Measurements from ENCODE around the gene ERC2.

The ERC2 gene

DNA sequence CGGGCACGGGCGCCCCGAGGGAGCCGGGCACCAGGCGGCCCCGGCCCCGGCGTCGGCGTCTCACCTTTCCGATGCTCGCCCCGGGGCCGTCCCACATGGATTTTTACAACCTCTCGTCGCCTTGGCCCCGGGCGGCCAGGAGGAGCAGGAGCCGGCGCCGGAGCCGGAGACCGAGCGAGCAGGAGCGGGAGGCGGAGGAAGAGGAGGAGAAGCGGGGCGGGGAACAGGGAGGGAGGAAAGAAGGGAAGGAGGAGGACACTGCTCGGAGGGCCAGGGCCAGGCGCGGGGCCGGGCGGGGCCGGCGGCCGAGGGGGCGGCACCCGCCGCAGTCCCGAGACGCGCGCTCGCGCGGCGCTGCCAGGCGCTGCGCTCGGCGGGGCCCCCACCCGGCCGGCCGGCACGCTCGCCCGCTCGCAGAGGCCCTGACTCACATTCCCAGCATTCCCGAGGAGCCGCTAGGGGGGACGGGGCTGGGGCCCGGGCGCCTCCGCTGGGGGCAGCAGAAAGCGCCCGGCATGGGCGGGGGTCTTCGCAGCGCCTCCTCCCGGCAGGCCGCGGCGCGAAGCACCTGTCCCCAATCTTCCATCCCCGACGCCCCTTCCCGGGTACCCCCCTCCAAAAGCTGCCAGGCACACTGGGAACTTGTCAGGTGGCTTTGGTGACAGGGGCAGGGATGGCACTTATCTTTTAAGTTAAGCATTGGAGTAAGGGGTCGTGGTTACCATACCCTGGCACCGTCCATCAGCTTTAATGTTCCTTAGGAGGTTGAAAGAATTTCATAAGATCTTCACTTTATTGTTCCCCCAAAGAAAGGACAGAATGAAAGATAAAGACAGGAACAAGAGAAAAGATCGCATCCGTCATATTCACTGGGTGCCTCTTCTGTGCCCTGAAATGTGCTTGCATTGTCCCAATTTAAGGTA is at the start of gene ERC2:
Gene ERC2, minus strand, starts transcription at position 284 of the 923 bp plus-strand sequence.
- no peak for TF ChIP-seq NFIC (IDR thresholded peaks at IDR 0.05)
- peak; percentile 45; the same call in 1 of the 2 replicates for TF ChIP-seq ZBTB7A (IDR thresholded peaks at IDR 0.05; ENCODE audit: low read depth)

DNA sequence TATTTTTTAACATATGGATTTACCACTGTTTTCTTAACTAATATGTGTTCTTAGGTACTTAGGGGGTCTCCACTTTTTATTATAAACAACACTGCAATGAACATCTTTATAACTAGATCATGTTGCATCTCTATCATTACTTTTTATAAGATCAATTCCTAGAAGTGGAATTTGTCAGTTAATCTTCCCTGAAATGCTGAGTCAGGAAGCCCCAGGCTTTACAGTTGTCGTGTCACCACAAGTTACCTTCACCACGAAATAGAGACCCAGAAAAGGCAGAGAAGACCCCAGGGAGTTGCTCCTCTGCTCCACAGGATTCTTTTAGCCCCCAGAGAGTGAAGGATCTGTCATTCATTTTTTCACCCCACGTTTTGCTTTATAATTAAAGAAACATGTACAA is 34.5 kb upstream of the ERC2 start:
- TF ChIP-seq TAF1 (IDR thresholded peaks at IDR 0.05; ENCODE audit: low read depth) (no peak), CEBPB (IDR thresholded peaks at IDR 0.05) (no peak), YY1 (IDR thresholded peaks at IDR 0.05; ENCODE audit: low read depth) (no peak), ZBTB7A (IDR thresholded peaks at IDR 0.05; ENCODE audit: low read depth) (no peak), TCF12 (IDR thresholded peaks at IDR 0.05; ENCODE audit: low read depth) (no peak), RAD21 (IDR thresholded peaks at IDR 0.05; ENCODE audit: low read depth) (no peak), FOXM1 (IDR thresholded peaks at IDR 0.05; ENCODE audit: borderline replicate concordance, low read depth) (no peak), EP300 (IDR thresholded peaks at IDR 0.05; ENCODE audit: borderline replicate concordance) (no peak), TEAD4 (IDR thresholded peaks at IDR 0.05) (no peak), NFIC (IDR thresholded peaks at IDR 0.05) (no peak), CREB1 (IDR thresholded peaks at IDR 0.05; ENCODE audit: low read depth) (no peak), EGR1 (IDR thresholded peaks at IDR 0.05) (no peak), USF1 (IDR thresholded peaks at IDR 0.05) (no peak)
- TF ChIP-seq, protein P1, sequence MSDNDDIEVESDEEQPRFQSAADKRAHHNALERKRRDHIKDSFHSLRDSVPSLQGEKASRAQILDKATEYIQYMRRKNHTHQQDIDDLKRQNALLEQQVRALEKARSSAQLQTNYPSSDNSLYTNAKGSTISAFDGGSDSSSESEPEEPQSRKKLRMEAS (IDR thresholded peaks at IDR 0.05) = no peak
- TF ChIP-seq, protein P2, sequence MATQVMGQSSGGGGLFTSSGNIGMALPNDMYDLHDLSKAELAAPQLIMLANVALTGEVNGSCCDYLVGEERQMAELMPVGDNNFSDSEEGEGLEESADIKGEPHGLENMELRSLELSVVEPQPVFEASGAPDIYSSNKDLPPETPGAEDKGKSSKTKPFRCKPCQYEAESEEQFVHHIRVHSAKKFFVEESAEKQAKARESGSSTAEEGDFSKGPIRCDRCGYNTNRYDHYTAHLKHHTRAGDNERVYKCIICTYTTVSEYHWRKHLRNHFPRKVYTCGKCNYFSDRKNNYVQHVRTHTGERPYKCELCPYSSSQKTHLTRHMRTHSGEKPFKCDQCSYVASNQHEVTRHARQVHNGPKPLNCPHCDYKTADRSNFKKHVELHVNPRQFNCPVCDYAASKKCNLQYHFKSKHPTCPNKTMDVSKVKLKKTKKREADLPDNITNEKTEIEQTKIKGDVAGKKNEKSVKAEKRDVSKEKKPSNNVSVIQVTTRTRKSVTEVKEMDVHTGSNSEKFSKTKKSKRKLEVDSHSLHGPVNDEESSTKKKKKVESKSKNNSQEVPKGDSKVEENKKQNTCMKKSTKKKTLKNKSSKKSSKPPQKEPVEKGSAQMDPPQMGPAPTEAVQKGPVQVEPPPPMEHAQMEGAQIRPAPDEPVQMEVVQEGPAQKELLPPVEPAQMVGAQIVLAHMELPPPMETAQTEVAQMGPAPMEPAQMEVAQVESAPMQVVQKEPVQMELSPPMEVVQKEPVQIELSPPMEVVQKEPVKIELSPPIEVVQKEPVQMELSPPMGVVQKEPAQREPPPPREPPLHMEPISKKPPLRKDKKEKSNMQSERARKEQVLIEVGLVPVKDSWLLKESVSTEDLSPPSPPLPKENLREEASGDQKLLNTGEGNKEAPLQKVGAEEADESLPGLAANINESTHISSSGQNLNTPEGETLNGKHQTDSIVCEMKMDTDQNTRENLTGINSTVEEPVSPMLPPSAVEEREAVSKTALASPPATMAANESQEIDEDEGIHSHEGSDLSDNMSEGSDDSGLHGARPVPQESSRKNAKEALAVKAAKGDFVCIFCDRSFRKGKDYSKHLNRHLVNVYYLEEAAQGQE (IDR thresholded peaks at IDR 0.05; ENCODE audit: low read depth) = no peak

DNA sequence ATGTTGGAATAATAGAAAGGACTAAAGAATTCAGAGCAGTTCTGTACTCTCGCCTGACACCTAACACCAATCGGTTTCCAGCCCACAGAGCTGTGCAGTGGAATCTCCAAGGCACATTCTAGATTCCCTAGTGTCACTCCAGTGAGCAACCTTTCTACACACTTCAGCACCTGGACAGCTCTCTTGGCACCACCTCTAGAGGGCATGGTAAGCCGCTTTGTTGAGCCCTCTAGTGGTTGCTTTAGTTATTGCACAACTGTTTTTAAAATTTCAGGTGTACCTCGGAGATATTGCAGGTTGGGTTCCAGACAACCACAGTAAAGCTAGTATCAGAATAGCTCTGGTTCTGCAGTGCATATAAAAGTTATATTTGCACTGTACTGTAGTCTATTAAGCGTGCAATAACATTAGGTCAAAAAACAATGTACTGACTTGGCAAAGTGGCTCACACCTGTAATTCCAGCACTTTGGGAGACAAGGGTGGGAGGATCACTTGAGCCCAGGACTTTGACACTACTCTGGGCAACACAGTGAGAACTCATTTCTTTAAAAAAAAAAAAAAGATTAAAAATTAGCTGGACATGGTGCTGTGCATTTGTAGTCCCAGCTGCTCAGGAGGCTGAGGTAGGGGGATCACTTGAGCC is 26.5 kb upstream of the ERC2 start:
- TF ChIP-seq CEBPB (IDR thresholded peaks at IDR 0.05) (peak; percentile 92), FOXM1 (IDR thresholded peaks at IDR 0.05; ENCODE audit: borderline replicate concordance, low read depth) (no peak), NFIC (IDR thresholded peaks at IDR 0.05) (peak; percentile 98), TCF12 (IDR thresholded peaks at IDR 0.05; ENCODE audit: low read depth) (no peak), EP300 (IDR thresholded peaks at IDR 0.05; ENCODE audit: borderline replicate concordance) (peak; percentile 24; the same call in 1 of the 2 replicates), RAD21 (IDR thresholded peaks at IDR 0.05; ENCODE audit: low read depth) (peak; percentile 65)
- TF ChIP-seq, protein P1 (IDR thresholded peaks at IDR 0.05) = peak; percentile 55
- TF ChIP-seq, protein P2 (IDR thresholded peaks at IDR 0.05; ENCODE audit: low read depth) = peak; percentile 99

DNA sequence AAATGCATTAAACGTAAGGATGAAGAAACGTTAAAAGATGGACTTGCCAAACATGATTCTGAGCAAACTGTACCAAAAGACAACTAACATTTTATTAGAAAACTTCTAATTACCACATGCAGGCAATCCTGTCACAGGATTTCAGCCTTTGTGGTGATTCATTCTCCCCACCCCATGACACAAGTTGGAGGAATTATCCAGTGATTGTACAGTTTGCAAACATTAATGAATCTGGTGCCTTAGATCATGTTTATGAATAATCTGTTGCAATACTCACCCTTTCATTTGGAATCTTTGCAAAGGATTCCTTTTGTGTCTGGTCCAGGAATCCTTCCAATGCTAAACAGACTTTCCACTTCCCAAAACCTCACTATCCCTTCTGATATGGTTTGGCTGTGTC is 23.3 kb upstream of the ERC2 start:
- TF ChIP-seq TEAD4 (IDR thresholded peaks at IDR 0.05) (no peak), RAD21 (IDR thresholded peaks at IDR 0.05; ENCODE audit: low read depth) (no peak), EGR1 (IDR thresholded peaks at IDR 0.05) (no peak), NFIC (IDR thresholded peaks at IDR 0.05) (no peak), FOXM1 (IDR thresholded peaks at IDR 0.05; ENCODE audit: borderline replicate concordance, low read depth) (no peak), TCF12 (IDR thresholded peaks at IDR 0.05; ENCODE audit: low read depth) (no peak), ZBTB7A (IDR thresholded peaks at IDR 0.05; ENCODE audit: low read depth) (no peak), USF1 (IDR thresholded peaks at IDR 0.05) (no peak), CREB1 (IDR thresholded peaks at IDR 0.05; ENCODE audit: low read depth) (no peak), YY1 (IDR thresholded peaks at IDR 0.05; ENCODE audit: low read depth) (no peak), CEBPB (IDR thresholded peaks at IDR 0.05) (no peak), TAF1 (IDR thresholded peaks at IDR 0.05; ENCODE audit: low read depth) (no peak)
- TF ChIP-seq, protein P1 (IDR thresholded peaks at IDR 0.05) = no peak
- TF ChIP-seq, protein P2 (IDR thresholded peaks at IDR 0.05; ENCODE audit: low read depth) = no peak

All from Ishikawa (cell line).